Skin epidermis (tissue), 12 donors: ENCODE measurements around the gene CYP26A1.

Experiments used
- H3K27ac ChIP-seq, 21 experiments: fragments of 200-600 bp; sonication (generic) in 11 of 21; one replicate each; pipeline ENCODE4 v1.5.0; 2020; ENCODE audit warnings: mild to moderate bottlenecking in 3 of 21, inconsistent platforms in 2 of 21, moderate library complexity in 2 of 21
- H3K4me3 ChIP-seq, 7 experiments: fragments of 200-600 bp; sonication (generic) in 2 of 7; one replicate each; pipeline ENCODE4 v1.5.0; 2020; ENCODE audit warnings: inconsistent platforms in 2 of 7, mild to moderate bottlenecking in 2 of 7, moderate library complexity in 1 of 7

Gene CYP26A1

DNA sequence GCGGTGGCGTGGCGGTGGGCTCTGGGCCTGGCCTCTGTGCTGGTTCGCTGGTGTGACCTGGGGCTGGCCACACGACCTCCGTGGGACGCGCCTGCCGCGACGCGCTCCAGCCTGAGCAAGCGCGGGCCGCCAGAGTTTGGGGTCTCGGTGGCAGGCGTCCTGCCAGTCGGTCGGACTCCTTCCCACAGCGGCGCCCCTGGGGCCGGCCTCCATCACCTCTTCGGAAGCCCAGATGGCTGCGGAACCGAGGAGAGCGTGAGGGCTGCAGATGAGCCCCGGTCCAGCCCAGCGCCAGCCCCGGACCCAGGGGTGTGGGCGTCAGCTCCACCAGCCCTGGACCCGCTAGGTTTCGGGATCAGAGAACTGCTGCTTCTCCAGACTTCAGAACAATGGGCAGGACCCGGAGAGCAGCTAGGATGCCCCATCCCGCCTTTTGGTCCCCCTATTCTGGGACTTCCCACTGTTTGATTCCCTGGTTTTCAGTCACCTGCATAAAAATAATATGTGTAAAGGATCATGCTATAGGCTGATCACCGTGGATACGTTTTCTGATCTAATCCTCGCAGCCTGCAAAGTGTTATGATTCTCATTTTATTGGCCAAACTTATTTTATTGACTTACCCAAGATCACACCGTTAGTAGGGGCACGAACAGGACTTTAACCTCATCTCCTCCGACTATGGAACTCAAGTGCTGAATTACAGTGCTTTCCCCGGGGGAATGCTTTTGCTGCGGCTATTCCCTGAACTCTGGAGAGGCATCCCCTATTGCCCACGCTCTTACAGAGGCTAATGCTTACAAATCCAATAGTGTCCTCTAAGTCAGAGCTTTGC lies 10.3 kb upstream of the CYP26A1 start:
- no peak overlapping the region for H3K27ac ChIP-seq
- H3K4me3 ChIP-seq, result peak overlapping the region in 3 of 7 experiments; percentile 15 to 31 (median 20)

- no peak overlapping the region for H3K27ac ChIP-seq
- no peak overlapping the region for H3K4me3 ChIP-seq
These were observed 9.6 kb upstream of the CYP26A1 start for GRCh38 chr10:93063977-93064660.

GRCh38 chr10:93064874-93065660 lies 8.6 kb upstream of the CYP26A1 start:
- Histone ChIP-seq H3K4me3 (no peak overlapping the region), H3K27ac (no peak overlapping the region)

DNA sequence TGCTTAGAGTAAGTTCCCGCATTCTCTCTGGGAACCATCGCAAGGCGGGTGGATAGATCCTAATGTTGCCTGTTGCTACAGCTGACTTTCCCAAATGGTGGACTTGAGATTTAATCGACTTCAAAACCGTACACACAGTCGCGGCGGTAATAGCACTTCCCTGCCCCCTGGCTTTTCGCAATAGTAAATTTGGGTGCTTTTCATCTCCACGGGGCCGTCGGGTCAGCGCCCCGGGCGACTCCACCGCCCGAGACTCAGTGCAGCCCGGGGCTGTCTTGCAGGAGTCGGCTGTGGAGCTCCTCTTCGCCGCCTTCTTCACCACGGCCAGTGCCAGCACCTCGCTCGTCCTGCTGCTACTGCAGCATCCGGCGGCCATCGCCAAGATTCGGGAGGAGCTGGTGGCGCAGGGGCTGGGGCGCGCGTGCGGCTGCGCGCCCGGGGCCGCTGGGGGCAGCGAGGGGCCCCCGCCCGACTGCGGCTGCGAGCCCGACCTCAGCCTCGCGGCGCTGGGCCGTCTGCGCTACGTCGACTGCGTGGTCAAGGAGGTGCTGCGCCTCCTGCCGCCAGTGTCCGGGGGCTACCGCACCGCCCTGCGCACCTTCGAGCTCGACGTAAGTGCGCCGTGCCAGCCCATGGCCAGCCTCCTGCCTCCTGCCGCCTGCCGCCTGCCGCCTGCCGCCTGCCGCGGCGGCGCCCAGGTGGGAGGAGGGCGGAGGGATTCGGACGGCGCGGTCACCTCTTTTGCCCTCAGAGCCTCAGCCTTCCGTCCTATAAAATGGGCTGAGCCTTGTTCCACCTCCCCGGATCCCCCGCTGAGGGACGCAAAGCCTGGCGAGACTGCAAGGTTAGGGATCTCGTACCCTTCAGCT lies 7.8 kb upstream of the CYP26A1 start:
- Histone ChIP-seq H3K4me3 (no peak overlapping the region), H3K27ac (no peak overlapping the region)

- H3K4me3 ChIP-seq, result no peak overlapping the region
- H3K27ac ChIP-seq, result no peak overlapping the region
These were observed 7.2 kb upstream of the CYP26A1 start for GRCh38 chr10:93066544-93066913.

- Histone ChIP-seq H3K27ac (no peak overlapping the region), H3K4me3 (no peak overlapping the region)
These were observed 6.0 kb upstream of the CYP26A1 start for GRCh38 chr10:93067443-93068365.

GRCh38 chr10:93068411-93069244 lies 5.1 kb upstream of the CYP26A1 start:
- no peak overlapping the region for H3K4me3 ChIP-seq
- no peak overlapping the region for H3K27ac ChIP-seq

DNA sequence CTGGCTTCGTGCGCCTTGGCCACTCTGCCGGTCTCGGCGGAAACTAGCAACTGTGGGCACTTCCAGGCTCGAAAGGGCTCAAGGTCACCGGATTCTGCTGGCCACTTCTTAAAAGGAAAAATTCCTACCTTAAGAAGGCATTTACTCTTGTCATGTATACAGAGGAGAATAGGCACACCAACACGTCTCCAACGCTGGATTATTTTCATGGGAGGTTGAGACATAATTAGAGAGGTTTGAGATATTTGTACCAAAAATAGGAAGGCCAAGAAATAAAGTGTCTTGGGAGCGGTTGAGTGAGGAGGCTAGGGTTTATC lies 4.5 kb upstream of the CYP26A1 start:
- H3K27ac ChIP-seq, result no peak overlapping the region
- H3K4me3 ChIP-seq, result no peak overlapping the region

DNA sequence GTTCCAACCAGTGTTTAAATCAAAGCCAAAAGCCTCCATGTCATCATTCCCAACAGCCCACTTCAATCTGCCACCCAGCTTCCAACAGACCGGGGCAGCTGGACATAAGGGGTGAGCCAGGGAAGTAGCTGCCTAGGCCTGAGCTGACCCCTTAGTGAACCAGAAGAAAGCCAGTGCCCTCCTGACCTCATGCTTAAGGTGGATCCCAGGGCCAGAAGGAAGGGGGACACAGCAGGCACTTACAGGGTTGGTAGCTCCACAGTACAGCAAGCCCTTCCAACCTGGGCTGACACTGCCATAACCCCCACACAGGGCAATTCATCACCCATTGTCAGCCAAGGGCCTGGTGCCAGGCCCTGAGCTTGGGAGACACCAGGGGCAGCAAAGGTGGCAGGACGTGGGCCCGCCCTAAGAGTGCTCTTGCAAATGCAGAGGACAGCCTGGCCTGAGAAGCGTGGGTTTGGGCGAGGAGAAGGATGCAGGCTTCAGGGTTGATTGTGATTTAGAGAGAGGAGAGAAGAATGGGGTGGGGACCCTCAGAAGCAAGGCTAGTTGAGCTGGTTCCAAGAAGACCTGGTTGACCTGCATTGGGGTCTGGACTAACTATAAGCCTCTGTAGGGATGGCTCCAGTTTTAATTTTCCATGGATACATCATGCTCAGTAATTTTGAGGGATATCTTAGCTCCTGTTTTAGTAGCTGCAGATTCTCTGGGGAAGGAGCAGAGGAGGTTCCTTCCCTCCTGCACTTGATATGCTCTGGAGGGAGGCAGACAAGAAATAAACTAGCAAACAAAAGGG lies 3.1 kb upstream of the CYP26A1 start:
- no peak overlapping the region for H3K27ac ChIP-seq
- H3K4me3 ChIP-seq, result no peak overlapping the region

DNA sequence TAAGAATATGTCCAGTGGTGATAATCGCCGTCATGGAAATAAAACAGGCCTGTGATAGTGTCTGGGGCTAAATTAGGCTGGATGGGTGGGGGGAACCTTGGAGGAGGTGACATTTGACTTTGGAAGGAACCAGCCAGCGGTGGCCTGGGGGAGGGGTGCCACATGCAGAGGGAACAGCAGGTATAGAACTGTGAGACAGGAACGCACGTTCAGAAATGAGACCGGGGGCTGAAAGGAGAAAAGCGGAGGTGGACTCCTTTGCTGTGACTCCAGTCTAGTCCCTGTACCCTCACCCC lies 2.6 kb upstream of the CYP26A1 start:
- H3K27ac ChIP-seq, result no peak overlapping the region
- H3K4me3 ChIP-seq, result no peak overlapping the region

GRCh38 chr10:93071674-93072224 lies 1.9 kb upstream of the CYP26A1 start:
- no peak overlapping the region for H3K27ac ChIP-seq
- H3K4me3 ChIP-seq, result peak overlapping the region in 3 of 7 experiments; percentile 5 to 24 (median 14)

DNA sequence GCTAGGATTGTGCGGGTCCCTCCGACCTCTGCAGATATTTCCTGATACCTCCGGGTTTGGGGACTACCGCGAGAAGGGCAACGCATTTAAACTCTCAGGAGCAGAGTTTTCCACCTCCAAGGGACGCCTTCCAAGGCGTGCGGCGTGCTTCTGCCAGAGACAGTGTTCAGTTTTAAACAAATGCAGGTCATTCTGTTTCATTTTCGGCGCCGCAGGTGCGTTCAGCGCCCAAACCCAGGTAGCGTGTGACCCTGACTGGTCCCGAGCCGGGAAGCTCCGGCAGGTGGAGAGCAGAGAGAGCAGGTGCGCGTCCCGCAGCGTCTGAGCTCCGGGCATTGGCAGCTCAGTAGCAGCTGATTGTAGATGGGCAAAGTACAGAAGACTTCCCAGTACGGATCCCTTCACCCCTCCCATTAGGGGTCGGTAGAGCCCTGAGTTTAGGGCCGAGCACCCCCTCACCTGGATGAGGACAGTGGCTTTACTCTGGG lies 1.4 kb upstream of the CYP26A1 start:
- Histone ChIP-seq H3K4me3 (peak overlapping the region in 3 of 7 experiments; percentile 5 to 24 (median 14)), H3K27ac (no peak overlapping the region)

DNA sequence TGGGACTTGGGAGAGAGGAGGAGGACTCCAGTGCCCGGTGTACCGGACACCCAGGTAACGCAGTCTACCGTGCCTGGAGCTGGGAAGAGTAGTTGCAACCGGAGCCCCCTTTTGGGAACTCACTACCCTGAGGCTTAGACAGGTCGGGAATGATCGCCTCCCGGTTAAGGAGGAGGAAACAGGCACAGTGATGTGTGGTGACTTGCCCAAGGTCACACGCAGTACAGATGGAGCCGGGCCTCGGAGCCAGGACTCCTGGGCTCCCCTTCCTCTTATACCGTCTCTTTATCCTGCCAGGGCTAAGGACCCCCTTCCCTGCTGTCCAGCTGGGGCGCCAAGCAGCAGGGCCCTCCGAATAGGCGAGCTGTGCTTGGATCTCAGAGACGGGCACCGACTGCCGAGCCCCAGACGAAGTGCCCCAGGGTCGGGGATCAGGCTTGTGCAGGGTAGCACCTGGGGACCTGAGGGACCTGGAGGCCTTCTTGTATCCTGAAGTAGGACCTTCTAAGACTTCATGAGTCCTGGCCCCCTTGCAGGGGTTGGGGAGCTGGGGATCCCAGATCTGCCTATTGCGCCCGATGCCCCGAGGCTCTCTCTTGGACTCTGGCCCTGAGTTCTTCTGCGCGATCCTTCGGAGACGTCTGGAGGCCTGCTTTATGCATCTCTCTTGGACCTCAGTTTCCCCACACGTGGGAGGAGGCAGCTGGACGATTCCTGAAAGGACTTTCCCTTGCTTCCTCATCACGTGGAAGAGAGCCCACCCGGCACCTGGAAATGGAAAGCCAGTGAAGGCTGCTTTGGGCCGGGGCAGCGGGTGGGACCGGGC lies 767 bp upstream of the CYP26A1 start:
- Histone ChIP-seq H3K27ac (no peak overlapping the region), H3K4me3 (peak overlapping the region in 4 of 7 experiments; percentile 10 to 32 (median 16))

DNA sequence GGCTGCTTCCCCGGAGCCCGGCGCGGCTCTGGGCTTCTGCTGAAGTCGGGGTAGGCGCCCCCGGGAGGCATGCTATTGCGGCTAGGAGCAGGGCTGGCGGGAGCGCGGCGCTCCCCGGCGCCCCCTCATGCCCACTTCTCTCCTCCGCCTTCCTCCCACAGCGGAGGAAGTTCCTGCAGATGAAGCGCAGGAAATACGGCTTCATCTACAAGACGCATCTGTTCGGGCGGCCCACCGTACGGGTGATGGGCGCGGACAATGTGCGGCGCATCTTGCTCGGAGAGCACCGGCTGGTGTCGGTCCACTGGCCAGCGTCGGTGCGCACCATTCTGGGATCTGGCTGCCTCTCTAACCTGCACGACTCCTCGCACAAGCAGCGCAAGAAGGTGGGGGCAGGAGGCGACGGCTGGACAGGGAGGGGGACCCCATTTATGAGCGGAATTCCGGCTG lies 479 bp downstream of the CYP26A1 start:
- peak overlapping the region in 4 of 7 experiments; percentile 10 to 32 (median 16) for H3K4me3 ChIP-seq
- H3K27ac ChIP-seq, result no peak overlapping the region

DNA sequence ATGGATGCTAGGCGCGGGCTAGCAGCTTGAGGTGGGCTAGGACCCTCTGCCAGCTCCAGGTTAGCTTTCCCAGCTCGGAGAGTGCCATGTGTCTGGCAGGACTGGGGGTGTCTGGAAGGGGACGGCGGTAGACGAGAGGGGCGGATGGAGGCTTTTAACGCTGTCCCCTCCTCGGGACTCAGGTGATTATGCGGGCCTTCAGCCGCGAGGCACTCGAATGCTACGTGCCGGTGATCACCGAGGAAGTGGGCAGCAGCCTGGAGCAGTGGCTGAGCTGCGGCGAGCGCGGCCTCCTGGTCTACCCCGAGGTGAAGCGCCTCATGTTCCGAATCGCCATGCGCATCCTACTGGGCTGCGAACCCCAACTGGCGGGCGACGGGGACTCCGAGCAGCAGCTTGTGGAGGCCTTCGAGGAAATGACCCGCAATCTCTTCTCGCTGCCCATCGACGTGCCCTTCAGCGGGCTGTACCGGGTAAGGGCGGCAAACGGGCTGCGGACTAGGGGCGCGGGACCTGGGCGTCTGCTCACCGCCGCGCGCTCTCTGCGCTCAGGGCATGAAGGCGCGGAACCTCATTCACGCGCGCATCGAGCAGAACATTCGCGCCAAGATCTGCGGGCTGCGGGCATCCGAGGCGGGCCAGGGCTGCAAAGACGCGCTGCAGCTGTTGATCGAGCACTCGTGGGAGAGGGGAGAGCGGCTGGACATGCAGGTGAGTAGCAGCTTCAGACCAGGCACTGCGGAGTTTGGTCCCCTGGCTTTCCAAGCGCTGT lies 1.1 kb downstream of the CYP26A1 start:
- Histone ChIP-seq H3K27ac (no peak overlapping the region), H3K4me3 (peak overlapping the region in 1 of 7 experiments; percentile 32)
